HCT116 (cell line): ENCODE results near the gene INSRR. TPM values are rescaled to one million over a fixed set of nuclear protein-coding genes. Genes with fewer than 3 reads are reported as not detected.
A peak's percentile ranks its signal among the peaks of the same experiment; 100 is the strongest.

ENCODE experiments used
- ATAC-seq: fragments of 200-7000 bp; cut with Tn5 transposase; 2 replicates; pipeline ENCODE4 v1.9.1; 2020; ENCODE audit warnings: mild to moderate bottlenecking, moderate library complexity
- BruUV-seq: library from RNA; stranded (reverse); fragments of 400-500 nt; replicated peaks from 2 replicates; lab custom pipeline; 2021; lab: Mats Ljungman, UMichigan
- CTCF ChIA-PET: fragments of 300-600 bp; sonication (Branson Sonifier 250); formaldehyde crosslinking; loops from one replicate; lab custom pipeline; 2021; ENCODE audit warnings: antibody characterized with exemption; lab: Charles Lee
- POLR2A ChIA-PET: fragments of 300-600, 350-600 bp; sonication (Branson Sonifier 250); formaldehyde crosslinking; loops from one replicate; lab custom pipeline; 2021; ENCODE audit warnings: antibody characterized with exemption; lab: Charles Lee
- RAD21 ChIA-PET, 2 experiments: fragments of 300-600 bp; sonication (Branson Sonifier 250); formaldehyde crosslinking; loops; one replicate each; lab custom pipeline; 2023; ENCODE audit warnings: low total read pairs in 2 of 2; ENCODE audit not compliant: uncharacterized antibody in 2 of 2, unreplicated experiment in 2 of 2, low non-redundant PET in 1 of 2; lab: Charles Lee
- DNase-seq: peaks from one replicate; pipeline ENCODE4 v3.0.0-alpha.2; 2010; ENCODE audit warnings: low read depth, low spot score
- H2AFZ ChIP-seq: fragments of 200-600 bp; shearing (Covaris generic), sonication (generic); 2 replicates; pipeline ENCODE4 v1.6.1; 2017; ENCODE audit warnings: low read depth, mixed run types, mixed read lengths, antibody characterized with exemption, low read length; ENCODE audit not compliant: poor library complexity, severe bottlenecking
- H3K27ac ChIP-seq: 2 replicates; pipeline ENCODE4 v1.5.1; 2012; ENCODE audit warnings: low read depth, low read length
- H3K27me3 ChIP-seq: fragments of 200-600 bp; sonication (generic); 2 replicates; pipeline ENCODE4 v1.6.1; 2016; ENCODE audit warnings: mixed run types, low read length, mixed read lengths; ENCODE audit not compliant: insufficient read depth
- H3K36me3 ChIP-seq, 2 experiments: fragments of 200-500 bp in 1 of 2; fragments of 200-600 bp in 1 of 2; sonication (Bioruptor generic) in 1 of 2; sonication (generic) in 1 of 2; 2 replicates each; pipeline versions ENCODE4 v1.5.1 to v1.6.1; 2014 to 2016; ENCODE audit warnings: low read length in 2 of 2, inconsistent platforms in 1 of 2, mixed read lengths in 1 of 2, mixed run types in 1 of 2; ENCODE audit not compliant: insufficient read depth in 2 of 2, control insufficient read depth in 1 of 2
- H3K4me1 ChIP-seq, 2 experiments: fragments of 200-600 bp in 1 of 2; sonication (generic) in 1 of 2; 2 replicates each; pipeline versions ENCODE4 v1.5.1 to v1.6.1; 2012 to 2017; ENCODE audit warnings: low read length in 2 of 2, inconsistent platforms in 1 of 2, mild to moderate bottlenecking in 1 of 2, mixed read lengths in 1 of 2, mixed run types in 1 of 2, moderate library complexity in 1 of 2; ENCODE audit not compliant: insufficient read depth in 2 of 2, control insufficient read depth in 1 of 2
- H3K4me2 ChIP-seq: fragments of 200-600 bp; sonication (generic); 2 replicates; pipeline ENCODE4 v1.6.1; 2017; ENCODE audit warnings: mixed run types, low read length, mixed read lengths
- H3K4me3 ChIP-seq, 2 experiments: fragments of 200-600 bp in 1 of 2; sonication (generic) in 1 of 2; replicated peaks in 1 of 2; 2 replicates each; pipeline ENCODE4 v1.5.1; 2011 to 2016; ENCODE audit warnings: low read length in 2 of 2, control low read depth in 1 of 2, low read depth in 1 of 2, mild to moderate bottlenecking in 1 of 2, mixed read lengths in 1 of 2, mixed run types in 1 of 2
- H3K79me2 ChIP-seq: fragments of 200-600 bp; sonication (generic); 2 replicates; pipeline ENCODE4 v1.6.1; 2017; ENCODE audit warnings: mild to moderate bottlenecking, mixed run types, low read length, moderate library complexity, mixed read lengths; ENCODE audit not compliant: insufficient read depth
- H3K9ac ChIP-seq: fragments of 200-600 bp; sonication (generic); 2 replicates; pipeline ENCODE4 v1.6.1; 2016; ENCODE audit warnings: low read length, mixed read lengths
- H3K9me2 ChIP-seq: fragments of 200-600 bp; sonication (generic), shearing (Covaris generic); 2 replicates; pipeline ENCODE4 v1.6.1; 2017; ENCODE audit warnings: mixed run types, mild to moderate bottlenecking, moderate library complexity; ENCODE audit not compliant: insufficient read depth
- H3K9me3 ChIP-seq, 2 experiments: fragments of 200-500 bp in 1 of 2; fragments of 200-600 bp in 1 of 2; sonication (Bioruptor generic) in 1 of 2; sonication (generic) in 1 of 2; 2 replicates each; pipeline ENCODE4 v1.6.1; 2014 to 2017; ENCODE audit warnings: low read length in 2 of 2, mixed read lengths in 2 of 2, inconsistent platforms in 1 of 2, low read depth in 1 of 2, mild to moderate bottlenecking in 1 of 2, mixed run types in 1 of 2, moderate library complexity in 1 of 2; ENCODE audit not compliant: control insufficient read depth in 1 of 2, insufficient read depth in 1 of 2
- H4K20me1 ChIP-seq: fragments of 200-600 bp; sonication (generic), shearing (Covaris generic); 2 replicates; pipeline ENCODE4 v1.6.1; 2017; ENCODE audit warnings: mixed run types, mild to moderate bottlenecking, moderate library complexity; ENCODE audit not compliant: insufficient read depth
- CBX3 ChIP-seq: IDR thresholded peaks from 2 replicates; pipeline ENCODE4 v1.6.1; 2012; ENCODE audit warnings: low read depth
- POLR2A ChIP-seq: IDR thresholded peaks from 2 replicates; pipeline ENCODE4 v1.7.0; 2011; ENCODE audit warnings: borderline replicate concordance; ENCODE audit not compliant: insufficient read depth, insufficient read length; ENCODE audit errors: extremely low read depth
- POLR2AphosphoS5 ChIP-seq: IDR thresholded peaks from 2 replicates; pipeline ENCODE4 v1.6.1; 2011; ENCODE audit warnings: mild to moderate bottlenecking, low read depth, low read length, moderate library complexity
- RAD21 ChIP-seq: IDR thresholded peaks from 2 replicates; pipeline ENCODE4 v1.6.1; 2012; ENCODE audit warnings: low read depth, mild to moderate bottlenecking
- SIN3A ChIP-seq: IDR thresholded peaks from 2 replicates; pipeline ENCODE4 v1.6.1; 2012; ENCODE audit warnings: low read depth
- SRF ChIP-seq: IDR thresholded peaks from 2 replicates; pipeline ENCODE4 v1.6.1; 2012; ENCODE audit warnings: low read depth
- YY1 ChIP-seq: IDR thresholded peaks from 2 replicates; pipeline ENCODE4 v1.6.1; 2011; ENCODE audit warnings: low read length, low read depth, moderate library complexity, mild to moderate bottlenecking; ENCODE audit not compliant: insufficient replicate concordance; ENCODE audit errors: extremely low read depth
- intact Hi-C: fragments of 100-400 bp; cut with micrococcal nuclease; formaldehyde crosslinking; loops from 2 replicates; pipeline ENCODE4 v1.10.0; 2022
- total RNA-seq: library from RNA; stranded (reverse); gene quantifications from one replicate; pipeline ENCODE4 v1.2.1, GENCODE V29; 2021; ENCODE audit not compliant: unreplicated experiment
- TF ChIP-seq, protein P1 (sequence below), 3 experiments: fragments of 200-600 bp in 1 of 3; sonication (generic) in 1 of 3; IDR thresholded peaks in 2 of 3; conservative IDR thresholded peaks in 1 of 3; 2 replicates each; pipeline ENCODE4 v1.5.1; 2012 to 2017; ENCODE audit warnings: low read depth in 2 of 3, low read length in 2 of 3, antibody characterized with exemption in 1 of 3, borderline replicate concordance in 1 of 3, control low read depth in 1 of 3, mild to moderate bottlenecking in 1 of 3, mixed read lengths in 1 of 3, mixed run types in 1 of 3, moderate library complexity in 1 of 3; ENCODE audit not compliant: insufficient read depth in 1 of 3
- TF ChIP-seq, protein P2 (sequence below): IDR thresholded peaks from 2 replicates; pipeline ENCODE4 v1.6.1; 2012

The INSRR gene
- total RNA-seq, 1 experiment from 2014 or later = not detected

DNA sequence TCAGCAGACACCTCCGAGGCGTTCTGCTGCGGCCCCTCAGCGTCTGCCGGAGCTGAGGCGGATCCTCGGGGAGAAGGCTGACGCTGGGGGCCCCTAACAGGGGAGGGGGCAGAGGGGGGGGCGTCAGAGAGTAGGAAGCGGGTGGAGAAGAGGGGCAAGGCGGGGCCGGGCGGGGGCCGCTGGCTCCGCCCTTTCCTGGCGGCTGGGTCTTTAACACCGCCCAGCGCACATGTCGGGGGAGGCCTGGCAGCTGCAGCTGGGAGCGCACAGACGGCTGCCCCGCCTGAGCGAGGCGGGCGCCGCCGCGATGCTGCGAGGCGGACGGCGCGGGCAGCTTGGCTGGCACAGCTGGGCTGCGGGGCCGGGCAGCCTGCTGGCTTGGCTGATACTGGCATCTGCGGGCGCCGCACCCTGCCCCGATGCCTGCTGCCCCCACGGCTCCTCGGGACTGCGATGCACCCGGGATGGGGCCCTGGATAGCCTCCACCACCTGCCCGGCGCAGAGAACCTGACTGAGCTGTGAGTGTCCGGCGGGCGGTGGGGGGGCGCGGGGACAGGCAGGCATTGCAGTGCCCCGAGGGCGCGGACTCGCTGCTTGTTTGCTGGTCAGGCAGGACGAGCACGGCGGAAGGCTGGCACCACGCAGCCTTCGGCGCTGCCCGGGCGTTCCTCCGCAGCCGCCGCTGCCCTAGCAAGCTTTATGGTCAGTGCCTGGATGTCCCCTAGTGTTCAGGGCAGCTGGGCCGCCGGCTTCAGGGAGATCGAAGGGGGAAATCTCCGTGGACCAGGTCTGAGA lies 1.9 kb upstream of the INSRR start, which contains the start of gene NTRK1:
NTRK1 (plus strand) TSS at position 238 of the 796 bp plus-strand sequence; CDS start at position 308, 70 bp downstream.
- Histone ChIP-seq H2AFZ (peak within 1 kb of the TSS; percentile 98), H3K9ac (peak within 1 kb of the TSS; percentile 19; the same call in 1 of the 2 replicates), H3K9me3 (no peaks in the 10 kb centered on the region), H4K20me1 (no peaks in the 10 kb centered on the region), H3K9me2 (no peaks in the 10 kb centered on the region), H3K27me3 (peaks cover 3% of the 10 kb centered on the region; the same call in 1 of the 2 replicates), H3K36me3 (no peaks in the 10 kb centered on the region), H3K79me2 (no peaks in the 10 kb centered on the region), H3K27ac (no peak within 1 kb of the TSS), H3K4me1 (peaks cover 4 to 17% of the 10 kb centered on the region in 2 experiments; a peak in 3 of 4 replicates), H3K4me3 (peak within 1 kb of the TSS; percentile 30 to 55), H3K4me2 (peak within 1 kb of the TSS; percentile 93)
- intact Hi-C loops = loop anchor here (1.0 kb wide), 3 partner anchors 64 to 172 kb away; no protein-coding TSS in a partner anchor
- BruUV-seq = no TSS peak
- ChIA-PET CTCF (interaction anchor here (0.9 to 6.5 kb wide), 23 partner anchors 10 to 241 kb away, joined by 3 to 136 read pairs (median 6); partner anchors contain the start of genes CRABP2, HAPLN2, ISG20L2 and METTL25B), POLR2A (interaction anchor here (1.2 to 1.8 kb wide), 6 partner anchors 94 to 200 kb away, joined by 3 to 10 read pairs (median 4); partner anchors contain the start of genes ISG20L2, METTL25B, MRPL24 and PRCC), RAD21 (interaction anchor here (1.3 to 2.7 kb wide), 5 partner anchors 134 to 178 kb away, joined by 3 to 23 read pairs (median 15); no protein-coding TSS in a partner anchor)
- no peak for TF ChIP-seq CBX3
- TF ChIP-seq YY1 = no peak
- ATAC-seq (peak; percentile 77), DNase-seq (no peak)

DNA sequence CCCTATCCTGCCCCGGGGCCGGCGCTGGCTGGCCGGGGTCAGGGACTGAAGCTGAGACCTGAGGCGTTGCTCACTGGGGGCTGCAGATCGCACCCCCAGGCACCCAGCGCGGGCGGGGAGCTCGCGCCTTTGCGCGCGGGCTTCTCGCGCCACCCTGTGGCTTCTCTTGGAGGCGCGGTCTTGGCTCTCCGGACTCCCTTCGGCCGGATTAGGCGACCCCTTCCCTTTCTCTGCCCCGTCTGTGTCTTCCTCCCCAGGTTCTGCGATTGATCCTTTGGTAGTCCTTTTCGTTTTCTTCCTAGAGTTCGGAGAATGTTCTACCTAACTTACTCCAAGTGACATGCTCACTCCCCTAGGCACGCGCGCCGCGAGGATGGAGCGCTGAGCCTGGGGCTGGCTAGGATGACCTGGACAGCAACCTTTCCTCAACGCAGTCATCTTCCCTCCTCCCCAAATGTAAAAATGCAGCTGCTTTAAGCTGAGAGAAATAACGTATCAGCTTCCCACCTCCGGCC lies 1.3 kb upstream of the INSRR start:
- TF ChIP-seq, protein P1, sequence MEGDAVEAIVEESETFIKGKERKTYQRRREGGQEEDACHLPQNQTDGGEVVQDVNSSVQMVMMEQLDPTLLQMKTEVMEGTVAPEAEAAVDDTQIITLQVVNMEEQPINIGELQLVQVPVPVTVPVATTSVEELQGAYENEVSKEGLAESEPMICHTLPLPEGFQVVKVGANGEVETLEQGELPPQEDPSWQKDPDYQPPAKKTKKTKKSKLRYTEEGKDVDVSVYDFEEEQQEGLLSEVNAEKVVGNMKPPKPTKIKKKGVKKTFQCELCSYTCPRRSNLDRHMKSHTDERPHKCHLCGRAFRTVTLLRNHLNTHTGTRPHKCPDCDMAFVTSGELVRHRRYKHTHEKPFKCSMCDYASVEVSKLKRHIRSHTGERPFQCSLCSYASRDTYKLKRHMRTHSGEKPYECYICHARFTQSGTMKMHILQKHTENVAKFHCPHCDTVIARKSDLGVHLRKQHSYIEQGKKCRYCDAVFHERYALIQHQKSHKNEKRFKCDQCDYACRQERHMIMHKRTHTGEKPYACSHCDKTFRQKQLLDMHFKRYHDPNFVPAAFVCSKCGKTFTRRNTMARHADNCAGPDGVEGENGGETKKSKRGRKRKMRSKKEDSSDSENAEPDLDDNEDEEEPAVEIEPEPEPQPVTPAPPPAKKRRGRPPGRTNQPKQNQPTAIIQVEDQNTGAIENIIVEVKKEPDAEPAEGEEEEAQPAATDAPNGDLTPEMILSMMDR (IDR thresholded peaks at IDR 0.05 in 2 of 3, conservative IDR thresholded peaks at IDR 0.05 in 1 of 3; ENCODE audit: borderline replicate concordance in 1 of 3, insufficient read depth in 1 of 3, low read depth in 2 of 3, low read length in 2 of 3) = peak; percentile 82 to 94 (median 83)
- TF ChIP-seq POLR2A (no peak), YY1 (no peak), RAD21 (peak; percentile 96), POLR2AphosphoS5 (no peak), SIN3A (no peak), CBX3 (no peak), SRF (no peak)
- TF ChIP-seq, protein P2, sequence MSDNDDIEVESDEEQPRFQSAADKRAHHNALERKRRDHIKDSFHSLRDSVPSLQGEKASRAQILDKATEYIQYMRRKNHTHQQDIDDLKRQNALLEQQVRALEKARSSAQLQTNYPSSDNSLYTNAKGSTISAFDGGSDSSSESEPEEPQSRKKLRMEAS = no peak
- CTCF ChIA-PET = interaction anchor here (0.9 to 6.5 kb wide), 26 partner anchors 10 to 240 kb away, joined by 3 to 136 read pairs (median 6); partner anchors contain the start of genes CRABP2, HAPLN2, ISG20L2 and METTL25B
- intact Hi-C loops = loop anchor here (1.0 kb wide), 3 partner anchors 63 to 171 kb away; no protein-coding TSS in a partner anchor
- DNase-seq (peak; percentile 28), ATAC-seq (peak; percentile 89)
- Histone ChIP-seq H3K9ac (peak overlapping the region; percentile 19; the same call in 1 of the 2 replicates), H3K4me3 (peak overlapping the region; percentile 30 to 55), H4K20me1 (no peaks in the 10 kb centered on the region), H3K79me2 (no peaks in the 10 kb centered on the region), H3K4me2 (peak overlapping the region; percentile 93), H3K9me2 (no peaks in the 10 kb centered on the region), H2AFZ (peak overlapping the region; percentile 98), H3K27ac (no peak overlapping the region), H3K4me1 (peaks cover 4 to 17% of the 10 kb centered on the region in 2 experiments; a peak in 3 of 4 replicates), H3K36me3 (no peaks in the 10 kb centered on the region), H3K9me3 (no peaks in the 10 kb centered on the region), H3K27me3 (peaks cover 3% of the 10 kb centered on the region; the same call in 1 of the 2 replicates)
- RAD21 ChIA-PET = interaction anchor here (0.5 to 2.7 kb wide), 7 partner anchors 134 to 247 kb away, joined by 3 to 23 read pairs (median 8); partner anchors contain the start of gene NES (in 1 of the 2)
- no TSS peak for BruUV-seq
- POLR2A ChIA-PET = interaction anchor here (1.2 to 1.8 kb wide), 6 partner anchors 93 to 199 kb away, joined by 3 to 10 read pairs (median 4); partner anchors contain the start of genes ISG20L2, METTL25B, MRPL24 and PRCC
